GM23338 (cell line): ENCODE results near the gene GALNT11. TPM values are rescaled to one million over a fixed set of nuclear protein-coding genes. Genes with fewer than 3 reads are reported as not detected.
A peak's percentile ranks its signal among the peaks of the same experiment; 100 is the strongest.

Source experiments
- ATAC-seq: fragments of 200-7000 bp; cut with Tn5 transposase; 3 replicates; pipeline ENCODE4 v1.9.1; 2020
- DNase-seq: peaks from one replicate; pipeline ENCODE4 v3.0.0-alpha.2; 2015; ENCODE audit warnings: low spot score
- H2AFZ ChIP-seq: fragments of 200-600 bp; sonication (generic); 2 replicates; pipeline ENCODE4 v1.8.0; 2016; ENCODE audit warnings: antibody characterized with exemption, mild to moderate bottlenecking, moderate library complexity
- H3F3A ChIP-seq: fragments of 200-600 bp; sonication (generic); replicated peaks from 2 replicates; pipeline ENCODE4 v1.8.0; 2017; ENCODE audit warnings: antibody characterized with exemption, mixed run types, low read depth
- H3K27ac ChIP-seq: fragments of 200-600 bp; sonication (generic); 2 replicates; pipeline ENCODE4 v1.6.1; 2016; ENCODE audit warnings: low read depth
- H3K27me3 ChIP-seq: fragments of 200-600 bp; sonication (generic); 2 replicates; pipeline ENCODE4 v1.8.0; 2016; ENCODE audit warnings: mild to moderate bottlenecking, mixed run types, moderate library complexity; ENCODE audit not compliant: insufficient read depth
- H3K36me3 ChIP-seq: fragments of 200-600 bp; sonication (generic); 2 replicates; pipeline ENCODE4 v1.8.0; 2016; ENCODE audit warnings: mild to moderate bottlenecking; ENCODE audit not compliant: insufficient read depth
- H3K4me1 ChIP-seq: fragments of 200-600 bp; sonication (generic); 2 replicates; pipeline ENCODE4 v1.8.0; 2016; ENCODE audit warnings: mild to moderate bottlenecking, moderate library complexity; ENCODE audit not compliant: insufficient read depth
- H3K4me2 ChIP-seq: fragments of 200-600 bp; sonication (generic); 2 replicates; pipeline ENCODE4 v1.7.1; 2017; ENCODE audit warnings: mixed run types
- H3K4me3 ChIP-seq: fragments of 200-600 bp; sonication (generic); 2 replicates; pipeline ENCODE4 v1.6.1; 2016; ENCODE audit warnings: mixed run types
- H3K79me2 ChIP-seq: fragments of 200-600 bp; sonication (generic); replicated peaks from 2 replicates; pipeline ENCODE4 v1.8.0; 2017; ENCODE audit warnings: mild to moderate bottlenecking; ENCODE audit not compliant: insufficient read depth
- H3K9me2 ChIP-seq: fragments of 200-600 bp; sonication (generic); 2 replicates; pipeline ENCODE4 v1.8.0; 2017; ENCODE audit not compliant: insufficient read depth
- H4K20me1 ChIP-seq: fragments of 200-600 bp; sonication (generic); replicated peaks from 2 replicates; pipeline ENCODE4 v1.8.0; 2017; ENCODE audit warnings: mild to moderate bottlenecking; ENCODE audit not compliant: insufficient read depth
- H3K27ac Mint-ChIP-seq: 2 replicates; pipeline ENCODE4 v1.8.0; 2020; ENCODE audit warnings: inconsistent platforms, mild to moderate bottlenecking, moderate library complexity, mixed read lengths
- H3K27me3 Mint-ChIP-seq: 3 replicates; pipeline ENCODE4 v1.8.0; 2022; ENCODE audit warnings: low read depth, mild to moderate bottlenecking, moderate library complexity, mixed read lengths, inconsistent platforms; ENCODE audit not compliant: insufficient read depth, poor library complexity
- H3K36me3 Mint-ChIP-seq: 3 replicates; pipeline ENCODE4 v1.8.0; 2021; ENCODE audit warnings: low read depth, mild to moderate bottlenecking, inconsistent platforms, moderate library complexity, mixed read lengths
- H3K4me1 Mint-ChIP-seq: 3 replicates; pipeline ENCODE4 v1.8.0; 2020; ENCODE audit warnings: mild to moderate bottlenecking, inconsistent platforms, mixed read lengths
- H3K4me3 Mint-ChIP-seq: 3 replicates; pipeline ENCODE4 v1.8.0; 2021; ENCODE audit warnings: moderate library complexity, mild to moderate bottlenecking, inconsistent platforms, mixed read lengths
- H3K9me3 Mint-ChIP-seq: 3 replicates; pipeline ENCODE4 v1.8.0; 2020; ENCODE audit warnings: moderate library complexity, mild to moderate bottlenecking, inconsistent platforms, mixed read lengths
- CREB1 ChIP-seq: fragments of 250-450 bp; sonication (Bioruptor Pico); IDR thresholded peaks from 2 replicates; pipeline ENCODE4 v1.5.0; 2020; ENCODE audit warnings: low read depth, mild to moderate bottlenecking, moderate library complexity
- EZH2 ChIP-seq: fragments of 200-600 bp; sonication (generic); IDR thresholded peaks from one replicate; pipeline ENCODE4 v1.8.0; 2017; ENCODE audit warnings: antibody characterized with exemption, mild to moderate bottlenecking, low read depth; ENCODE audit not compliant: unreplicated experiment
- EZH2phosphoT487 ChIP-seq: fragments of 200-600 bp; sonication (generic); IDR thresholded peaks from one replicate; pipeline ENCODE4 v1.8.1; 2018; ENCODE audit warnings: antibody characterized with exemption; ENCODE audit not compliant: unreplicated experiment
- JUNB ChIP-seq: IDR thresholded peaks from one replicate; pipeline ENCODE4 v1.6.1; 2016; ENCODE audit warnings: antibody characterized with exemption; ENCODE audit not compliant: unreplicated experiment
- NANOG ChIP-seq: IDR thresholded peaks from 2 replicates; pipeline ENCODE4 v1.6.1; 2016; ENCODE audit warnings: antibody characterized with exemption, borderline replicate concordance
- POLR2AphosphoS5 ChIP-seq: IDR thresholded peaks from 2 replicates; pipeline ENCODE4 v1.6.1; 2016; ENCODE audit warnings: antibody characterized with exemption, low read depth
- STAT1 ChIP-seq: IDR thresholded peaks from one replicate; pipeline ENCODE4 v1.6.1; 2016; ENCODE audit warnings: antibody characterized with exemption; ENCODE audit not compliant: unreplicated experiment
- ZNF114 ChIP-seq: fragments of 250-450 bp; sonication (Bioruptor Pico); IDR thresholded peaks from 2 replicates; pipeline ENCODE4 v1.5.0; 2020; ENCODE audit warnings: mild to moderate bottlenecking, moderate library complexity
- ZNF331 ChIP-seq: fragments of 250-450 bp; sonication (Bioruptor Pico); IDR thresholded peaks from 2 replicates; pipeline ENCODE4 v1.5.0; 2020; ENCODE audit warnings: low read depth, mild to moderate bottlenecking, moderate library complexity
- polyA plus RNA-seq: library from polyadenylated mRNA; unstranded; fragments of >200 nt; fragmentation: Nextera tagmentation; extraction: Ambion mirVana; gene quantifications from 2 replicates; pipeline ENCODE4 v1.2.1, GENCODE V29; 2016
- total RNA-seq: library from RNA; depleted of rRNA; stranded (reverse); fragments of >200 nt; shearing (Covaris generic); gene quantifications from 2 replicates; pipeline ENCODE4 v1.2.3, GENCODE V29; 2014
- TF ChIP-seq, protein P1 (sequence below), 2 experiments: fragments of 200-600 bp in 1 of 2; sonication (generic) in 1 of 2; conservative IDR thresholded peaks; 2 replicates each; pipeline versions ENCODE4 v1.5.1 to v1.6.1; 2016 to 2017; ENCODE audit warnings: antibody characterized with exemption in 2 of 2, low read depth in 2 of 2, mild to moderate bottlenecking in 2 of 2, moderate library complexity in 1 of 2
- TF ChIP-seq, protein P2 (sequence below): fragments of 250-450 bp; sonication (Bioruptor Pico); IDR thresholded peaks from 2 replicates; pipeline ENCODE4 v1.5.0; 2020; ENCODE audit warnings: mild to moderate bottlenecking, moderate library complexity
- TF ChIP-seq, protein P3 (sequence below): IDR thresholded peaks from one replicate; pipeline ENCODE4 v1.6.1; 2018; ENCODE audit warnings: antibody characterized with exemption; ENCODE audit not compliant: unreplicated experiment
- TF ChIP-seq, protein P4 (sequence below): IDR thresholded peaks from 2 replicates; pipeline ENCODE4 v1.6.1; 2016; ENCODE audit warnings: antibody characterized with exemption

Gene GALNT11
- total and polyA plus RNA-seq, 2 experiments from 2014 or later, result 16.1 to 33.6 TPM

DNA sequence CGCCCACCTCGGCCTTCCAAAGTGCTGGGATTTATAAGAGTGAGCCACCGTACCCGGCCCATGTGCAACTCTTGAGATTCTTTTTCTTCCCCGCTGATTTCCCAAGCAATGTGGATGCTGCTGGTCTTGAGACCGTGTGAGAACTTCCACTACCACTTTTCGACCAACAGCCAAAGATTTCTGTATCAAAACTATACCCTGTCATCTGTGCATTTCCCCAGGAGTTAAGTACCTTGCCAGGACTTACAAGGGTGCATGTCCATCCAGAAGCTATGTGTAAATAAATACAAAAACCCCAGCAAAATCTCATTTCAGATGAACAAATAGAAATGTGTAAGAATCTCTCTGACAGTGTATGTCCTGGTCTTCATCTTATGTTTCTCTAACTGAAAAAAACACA, 9.9 kb upstream of the GALNT11 start:
- Histone ChIP-seq H3K36me3 (no peaks in the 10 kb centered on the region), H3K79me2 (no peaks in the 10 kb centered on the region), H3K27me3 (no peaks in the 10 kb centered on the region), H3K4me3 (no peak overlapping the region), H2AFZ (0 out of 2 replicates have a peak overlapping the region, but pooled peaks have one; percentile 14), H3K9me2 (no peaks in the 10 kb centered on the region; the same call in 1 of the 2 replicates), H3K4me2 (no peak overlapping the region), H3K27ac (no peak overlapping the region), H3F3A (no peaks in the 10 kb centered on the region), H4K20me1 (no peaks in the 10 kb centered on the region), H3K4me1 (no peaks in the 10 kb centered on the region)
- no peak for ATAC-seq
- no peak for DNase-seq
- no peak overlapping the region for H3K4me3 Mint-ChIP-seq
- TF ChIP-seq NANOG (no peak), POLR2AphosphoS5 (no peak), EZH2phosphoT487 (no peak), JUNB (no peak), ZNF114 (CRISPR knock-in tag) (no peak), STAT1 (no peak), CREB1 (CRISPR knock-in tag) (no peak), ZNF331 (CRISPR knock-in tag) (no peak), EZH2 (no peak)
- TF ChIP-seq, protein P1, sequence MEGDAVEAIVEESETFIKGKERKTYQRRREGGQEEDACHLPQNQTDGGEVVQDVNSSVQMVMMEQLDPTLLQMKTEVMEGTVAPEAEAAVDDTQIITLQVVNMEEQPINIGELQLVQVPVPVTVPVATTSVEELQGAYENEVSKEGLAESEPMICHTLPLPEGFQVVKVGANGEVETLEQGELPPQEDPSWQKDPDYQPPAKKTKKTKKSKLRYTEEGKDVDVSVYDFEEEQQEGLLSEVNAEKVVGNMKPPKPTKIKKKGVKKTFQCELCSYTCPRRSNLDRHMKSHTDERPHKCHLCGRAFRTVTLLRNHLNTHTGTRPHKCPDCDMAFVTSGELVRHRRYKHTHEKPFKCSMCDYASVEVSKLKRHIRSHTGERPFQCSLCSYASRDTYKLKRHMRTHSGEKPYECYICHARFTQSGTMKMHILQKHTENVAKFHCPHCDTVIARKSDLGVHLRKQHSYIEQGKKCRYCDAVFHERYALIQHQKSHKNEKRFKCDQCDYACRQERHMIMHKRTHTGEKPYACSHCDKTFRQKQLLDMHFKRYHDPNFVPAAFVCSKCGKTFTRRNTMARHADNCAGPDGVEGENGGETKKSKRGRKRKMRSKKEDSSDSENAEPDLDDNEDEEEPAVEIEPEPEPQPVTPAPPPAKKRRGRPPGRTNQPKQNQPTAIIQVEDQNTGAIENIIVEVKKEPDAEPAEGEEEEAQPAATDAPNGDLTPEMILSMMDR (conservative IDR thresholded peaks at IDR 0.05; ENCODE audit: low read depth in 2 of 2), result no peak
- TF ChIP-seq, protein P2, sequence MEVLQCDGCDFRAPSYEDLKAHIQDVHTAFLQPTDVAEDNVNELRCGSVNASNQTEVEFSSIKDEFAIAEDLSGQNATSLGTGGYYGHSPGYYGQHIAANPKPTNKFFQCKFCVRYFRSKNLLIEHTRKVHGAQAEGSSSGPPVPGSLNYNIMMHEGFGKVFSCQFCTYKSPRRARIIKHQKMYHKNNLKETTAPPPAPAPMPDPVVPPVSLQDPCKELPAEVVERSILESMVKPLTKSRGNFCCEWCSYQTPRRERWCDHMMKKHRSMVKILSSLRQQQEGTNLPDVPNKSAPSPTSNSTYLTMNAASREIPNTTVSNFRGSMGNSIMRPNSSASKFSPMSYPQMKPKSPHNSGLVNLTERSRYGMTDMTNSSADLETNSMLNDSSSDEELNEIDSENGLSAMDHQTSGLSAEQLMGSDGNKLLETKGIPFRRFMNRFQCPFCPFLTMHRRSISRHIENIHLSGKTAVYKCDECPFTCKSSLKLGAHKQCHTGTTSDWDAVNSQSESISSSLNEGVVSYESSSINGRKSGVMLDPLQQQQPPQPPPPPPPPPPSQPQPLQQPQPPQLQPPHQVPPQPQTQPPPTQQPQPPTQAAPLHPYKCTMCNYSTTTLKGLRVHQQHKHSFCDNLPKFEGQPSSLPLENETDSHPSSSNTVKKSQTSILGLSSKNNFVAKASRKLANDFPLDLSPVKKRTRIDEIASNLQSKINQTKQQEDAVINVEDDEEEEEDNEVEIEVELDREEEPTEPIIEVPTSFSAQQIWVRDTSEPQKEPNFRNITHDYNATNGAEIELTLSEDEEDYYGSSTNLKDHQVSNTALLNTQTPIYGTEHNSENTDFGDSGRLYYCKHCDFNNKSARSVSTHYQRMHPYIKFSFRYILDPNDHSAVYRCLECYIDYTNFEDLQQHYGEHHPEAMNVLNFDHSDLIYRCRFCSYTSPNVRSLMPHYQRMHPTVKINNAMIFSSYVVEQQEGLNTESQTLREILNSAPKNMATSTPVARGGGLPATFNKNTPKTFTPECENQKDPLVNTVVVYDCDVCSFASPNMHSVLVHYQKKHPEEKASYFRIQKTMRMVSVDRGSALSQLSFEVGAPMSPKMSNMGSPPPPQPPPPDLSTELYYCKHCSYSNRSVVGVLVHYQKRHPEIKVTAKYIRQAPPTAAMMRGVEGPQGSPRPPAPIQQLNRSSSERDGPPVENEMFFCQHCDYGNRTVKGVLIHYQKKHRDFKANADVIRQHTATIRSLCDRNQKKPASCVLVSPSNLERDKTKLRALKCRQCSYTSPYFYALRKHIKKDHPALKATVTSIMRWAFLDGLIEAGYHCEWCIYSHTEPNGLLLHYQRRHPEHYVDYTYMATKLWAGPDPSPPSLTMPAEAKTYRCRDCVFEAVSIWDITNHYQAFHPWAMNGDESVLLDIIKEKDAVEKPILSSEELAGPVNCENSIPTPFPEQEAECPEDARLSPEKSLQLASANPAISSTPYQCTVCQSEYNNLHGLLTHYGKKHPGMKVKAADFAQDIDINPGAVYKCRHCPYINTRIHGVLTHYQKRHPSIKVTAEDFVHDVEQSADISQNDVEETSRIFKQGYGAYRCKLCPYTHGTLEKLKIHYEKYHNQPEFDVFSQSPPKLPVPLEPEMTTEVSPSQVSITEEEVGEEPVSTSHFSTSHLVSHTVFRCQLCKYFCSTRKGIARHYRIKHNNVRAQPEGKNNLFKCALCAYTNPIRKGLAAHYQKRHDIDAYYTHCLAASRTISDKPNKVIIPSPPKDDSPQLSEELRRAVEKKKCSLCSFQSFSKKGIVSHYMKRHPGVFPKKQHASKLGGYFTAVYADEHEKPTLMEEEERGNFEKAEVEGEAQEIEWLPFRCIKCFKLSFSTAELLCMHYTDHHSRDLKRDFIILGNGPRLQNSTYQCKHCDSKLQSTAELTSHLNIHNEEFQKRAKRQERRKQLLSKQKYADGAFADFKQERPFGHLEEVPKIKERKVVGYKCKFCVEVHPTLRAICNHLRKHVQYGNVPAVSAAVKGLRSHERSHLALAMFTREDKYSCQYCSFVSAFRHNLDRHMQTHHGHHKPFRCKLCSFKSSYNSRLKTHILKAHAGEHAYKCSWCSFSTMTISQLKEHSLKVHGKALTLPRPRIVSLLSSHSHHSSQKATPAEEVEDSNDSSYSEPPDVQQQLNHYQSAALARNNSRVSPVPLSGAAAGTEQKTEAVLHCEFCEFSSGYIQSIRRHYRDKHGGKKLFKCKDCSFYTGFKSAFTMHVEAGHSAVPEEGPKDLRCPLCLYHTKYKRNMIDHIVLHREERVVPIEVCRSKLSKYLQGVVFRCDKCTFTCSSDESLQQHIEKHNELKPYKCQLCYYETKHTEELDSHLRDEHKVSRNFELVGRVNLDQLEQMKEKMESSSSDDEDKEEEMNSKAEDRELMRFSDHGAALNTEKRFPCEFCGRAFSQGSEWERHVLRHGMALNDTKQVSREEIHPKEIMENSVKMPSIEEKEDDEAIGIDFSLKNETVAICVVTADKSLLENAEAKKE (CRISPR knock-in tag), result no peak
- TF ChIP-seq, protein P3, sequence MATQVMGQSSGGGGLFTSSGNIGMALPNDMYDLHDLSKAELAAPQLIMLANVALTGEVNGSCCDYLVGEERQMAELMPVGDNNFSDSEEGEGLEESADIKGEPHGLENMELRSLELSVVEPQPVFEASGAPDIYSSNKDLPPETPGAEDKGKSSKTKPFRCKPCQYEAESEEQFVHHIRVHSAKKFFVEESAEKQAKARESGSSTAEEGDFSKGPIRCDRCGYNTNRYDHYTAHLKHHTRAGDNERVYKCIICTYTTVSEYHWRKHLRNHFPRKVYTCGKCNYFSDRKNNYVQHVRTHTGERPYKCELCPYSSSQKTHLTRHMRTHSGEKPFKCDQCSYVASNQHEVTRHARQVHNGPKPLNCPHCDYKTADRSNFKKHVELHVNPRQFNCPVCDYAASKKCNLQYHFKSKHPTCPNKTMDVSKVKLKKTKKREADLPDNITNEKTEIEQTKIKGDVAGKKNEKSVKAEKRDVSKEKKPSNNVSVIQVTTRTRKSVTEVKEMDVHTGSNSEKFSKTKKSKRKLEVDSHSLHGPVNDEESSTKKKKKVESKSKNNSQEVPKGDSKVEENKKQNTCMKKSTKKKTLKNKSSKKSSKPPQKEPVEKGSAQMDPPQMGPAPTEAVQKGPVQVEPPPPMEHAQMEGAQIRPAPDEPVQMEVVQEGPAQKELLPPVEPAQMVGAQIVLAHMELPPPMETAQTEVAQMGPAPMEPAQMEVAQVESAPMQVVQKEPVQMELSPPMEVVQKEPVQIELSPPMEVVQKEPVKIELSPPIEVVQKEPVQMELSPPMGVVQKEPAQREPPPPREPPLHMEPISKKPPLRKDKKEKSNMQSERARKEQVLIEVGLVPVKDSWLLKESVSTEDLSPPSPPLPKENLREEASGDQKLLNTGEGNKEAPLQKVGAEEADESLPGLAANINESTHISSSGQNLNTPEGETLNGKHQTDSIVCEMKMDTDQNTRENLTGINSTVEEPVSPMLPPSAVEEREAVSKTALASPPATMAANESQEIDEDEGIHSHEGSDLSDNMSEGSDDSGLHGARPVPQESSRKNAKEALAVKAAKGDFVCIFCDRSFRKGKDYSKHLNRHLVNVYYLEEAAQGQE, result no peak
- TF ChIP-seq, protein P4, sequence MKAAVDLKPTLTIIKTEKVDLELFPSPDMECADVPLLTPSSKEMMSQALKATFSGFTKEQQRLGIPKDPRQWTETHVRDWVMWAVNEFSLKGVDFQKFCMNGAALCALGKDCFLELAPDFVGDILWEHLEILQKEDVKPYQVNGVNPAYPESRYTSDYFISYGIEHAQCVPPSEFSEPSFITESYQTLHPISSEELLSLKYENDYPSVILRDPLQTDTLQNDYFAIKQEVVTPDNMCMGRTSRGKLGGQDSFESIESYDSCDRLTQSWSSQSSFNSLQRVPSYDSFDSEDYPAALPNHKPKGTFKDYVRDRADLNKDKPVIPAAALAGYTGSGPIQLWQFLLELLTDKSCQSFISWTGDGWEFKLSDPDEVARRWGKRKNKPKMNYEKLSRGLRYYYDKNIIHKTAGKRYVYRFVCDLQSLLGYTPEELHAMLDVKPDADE, result no peak
- no peak overlapping the region for H3K27ac Mint-ChIP-seq
- peaks cover 2% of the 10 kb centered on the region for H3K27me3 Mint-ChIP-seq
- H3K36me3 Mint-ChIP-seq, result no peaks in the 10 kb centered on the region
- no peaks in the 10 kb centered on the region for H3K9me3 Mint-ChIP-seq
- no peaks in the 10 kb centered on the region for H3K4me1 Mint-ChIP-seq
